ENCODE data around the gene KCTD8. TPM values are rescaled to one million over a fixed set of nuclear protein-coding genes. Genes with fewer than 3 reads are reported as not detected.
A peak's percentile ranks its signal among the peaks of the same experiment; 100 is the strongest.
"Not testable (repeated sequence)": the region's sequence is repeated elsewhere in the genome, so short reads cannot be mapped to it uniquely, and the experiment has no call there.

Gene KCTD8
- total RNA-seq, 1 donor from 2014 or later: 2.4 TPM

DNA sequence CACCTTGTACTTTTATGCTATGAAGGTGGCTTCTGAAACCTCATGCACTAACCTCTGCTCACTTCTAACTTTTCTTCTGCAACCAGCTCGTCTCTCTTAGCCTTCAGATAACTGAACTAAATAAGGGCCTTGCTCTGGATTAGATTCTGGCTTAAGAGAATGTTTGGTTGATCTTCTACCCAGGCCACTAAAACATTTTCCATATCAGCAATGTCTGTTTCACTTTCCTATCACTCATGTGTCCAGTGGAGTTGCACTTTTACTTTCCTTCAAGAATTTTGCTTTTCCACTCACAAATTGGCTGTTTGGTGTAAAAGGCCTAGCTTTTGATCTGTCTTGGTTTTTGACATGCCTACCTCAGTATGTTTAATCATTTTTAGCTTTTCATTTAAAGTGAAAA is 105.8 kb downstream of the KCTD8 start:
- DNase-seq (ENCODE audit: low spot score in 2 of 2) (no peak), FAIRE-seq (no peak)

DNA sequence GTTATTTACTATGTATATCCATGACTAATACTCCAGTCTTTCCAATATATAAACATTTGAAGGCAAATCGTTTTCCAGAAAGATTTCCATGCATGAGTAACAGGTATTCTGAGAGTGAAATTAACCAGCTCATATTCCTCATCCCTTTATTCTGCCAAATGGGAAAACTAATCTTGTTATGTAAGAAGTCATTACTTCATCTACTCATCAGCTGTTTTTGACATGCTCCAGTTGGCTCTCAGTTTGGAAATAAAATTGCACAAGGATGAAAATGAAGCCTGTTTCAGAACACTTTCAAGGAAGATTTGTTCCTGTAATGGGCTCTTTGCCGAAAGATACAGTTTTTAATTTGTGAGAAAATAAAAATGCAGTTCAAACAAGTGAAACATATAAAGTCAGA is 121.9 kb downstream of the KCTD8 start:
- no peak for DNase-seq (ENCODE audit: low spot score in 2 of 2)
- no peak for FAIRE-seq

DNA sequence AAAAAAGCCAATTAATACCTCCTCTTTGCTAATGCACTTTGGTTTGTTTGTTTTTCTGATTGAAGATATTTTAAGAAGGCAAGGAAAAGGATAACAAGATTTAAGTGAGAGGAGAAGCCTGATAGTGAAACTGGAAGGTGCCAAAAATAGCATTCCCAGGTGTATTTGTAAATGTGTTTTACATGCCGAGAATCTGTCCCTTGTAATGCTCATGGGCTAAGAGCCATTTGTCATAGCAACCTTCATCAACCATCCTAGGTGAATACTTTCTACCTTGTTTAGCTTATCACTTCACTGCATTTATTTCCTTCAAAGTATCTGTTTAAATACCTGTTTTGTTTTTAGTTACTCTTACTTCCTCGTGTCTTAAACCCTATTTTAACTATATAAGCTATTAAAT is 127.8 kb downstream of the KCTD8 start:
- FAIRE-seq (no peak), DNase-seq (ENCODE audit: low spot score in 2 of 2) (no peak)

DNA sequence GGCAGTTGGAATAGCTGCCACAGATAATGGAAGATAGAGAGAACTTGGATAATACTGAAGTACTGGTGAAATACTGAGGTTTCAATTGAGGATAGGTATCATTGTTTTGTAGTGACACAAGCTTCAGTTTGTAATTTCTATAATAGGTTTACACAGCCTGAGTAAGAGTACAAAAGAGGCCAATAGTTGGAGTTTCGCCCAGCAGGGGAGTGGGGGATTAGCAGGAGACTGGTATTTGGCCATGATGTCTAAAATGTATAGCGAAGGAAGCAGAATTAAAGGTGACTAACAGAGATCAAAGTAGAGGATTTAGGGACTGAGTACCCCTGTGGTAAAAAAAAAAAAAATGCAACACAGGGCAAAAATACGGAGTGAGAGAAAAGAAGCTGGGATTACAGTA is 129.5 kb downstream of the KCTD8 start:
- no peak for DNase-seq (ENCODE audit: low spot score in 2 of 2)
- FAIRE-seq: no peak

DNA sequence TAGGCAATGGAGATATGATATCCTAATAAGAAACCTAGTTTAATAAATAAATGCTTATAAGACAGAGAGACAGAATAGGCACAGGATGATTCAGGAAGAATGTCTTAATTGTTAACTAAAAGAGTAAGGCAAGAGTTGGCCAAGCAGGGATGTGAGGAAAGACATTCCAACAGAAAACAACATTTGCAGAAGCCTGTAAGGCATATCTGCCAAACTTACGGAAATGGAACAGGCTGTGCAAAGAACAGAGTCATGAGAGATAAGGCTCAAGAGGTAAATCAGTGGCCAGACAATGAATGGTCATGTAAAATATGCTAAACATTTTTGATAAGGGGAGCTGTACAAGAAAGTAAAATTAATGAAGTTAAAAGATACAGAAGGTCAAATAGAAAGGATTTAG is 134.9 kb downstream of the KCTD8 start:
- DNase-seq (ENCODE audit: low spot score in 2 of 2) (no peak), FAIRE-seq (no peak)

DNA sequence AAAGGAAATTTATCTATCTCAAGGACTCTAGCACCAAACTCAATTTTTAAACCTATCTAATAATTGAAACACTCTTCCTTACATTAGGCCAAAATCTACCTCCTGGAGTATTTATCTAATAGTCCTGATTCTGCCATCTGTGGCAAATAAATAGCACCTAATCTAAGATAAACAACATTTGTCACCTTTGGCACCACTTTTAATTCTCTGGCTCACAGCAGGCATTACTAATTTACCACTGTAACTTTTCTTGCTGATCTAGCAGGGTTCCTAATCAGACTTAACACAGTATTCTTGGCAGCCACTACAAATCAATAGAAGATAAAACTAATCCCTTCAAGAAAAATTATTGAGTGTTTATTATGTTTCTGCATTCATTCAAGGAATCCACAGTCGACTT is 161.1 kb downstream of the KCTD8 start:
- DNase-seq (ENCODE audit: low spot score in 2 of 2) (no peak), FAIRE-seq (no peak)

DNA sequence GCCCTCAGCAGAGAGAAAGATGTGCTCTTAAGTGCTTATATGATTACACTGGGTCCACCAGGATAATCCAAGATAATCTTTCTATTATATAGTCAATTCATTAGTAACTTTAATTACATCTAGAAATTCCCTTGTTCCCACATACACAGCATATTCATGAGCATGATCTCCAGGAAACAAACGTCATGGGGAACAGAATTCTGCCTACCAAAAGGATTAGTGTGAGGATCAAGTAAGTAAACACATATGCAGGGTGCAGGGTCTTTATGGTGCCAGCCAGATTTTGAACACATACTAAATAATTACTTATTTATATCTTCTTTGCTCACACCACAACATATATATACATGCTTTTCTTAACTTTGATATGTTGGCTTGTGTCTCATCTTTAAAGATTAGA is 169.1 kb downstream of the KCTD8 start:
- no peak for DNase-seq (ENCODE audit: low spot score in 2 of 2)
- no peak for FAIRE-seq

DNA sequence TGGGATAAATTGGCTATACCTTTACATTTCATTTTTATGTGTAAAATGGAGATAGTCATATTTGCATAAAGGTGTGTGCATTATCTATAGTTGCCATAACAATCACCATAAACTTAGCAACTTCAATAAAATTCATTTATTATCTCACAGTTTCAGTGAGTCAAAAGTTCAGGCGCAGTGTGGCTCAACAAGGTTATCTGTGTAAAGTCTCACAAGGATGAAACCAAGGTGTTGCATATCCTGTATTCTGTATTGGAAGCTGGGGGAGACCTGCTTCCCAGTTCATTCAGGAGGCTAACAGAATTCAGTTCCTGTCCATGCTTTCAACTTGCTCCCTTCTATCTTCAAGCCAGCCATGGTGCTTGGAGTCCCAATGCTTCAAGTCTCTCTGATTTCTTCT is 169.5 kb downstream of the KCTD8 start:
- no peak for DNase-seq (ENCODE audit: low spot score in 2 of 2)
- no peak for FAIRE-seq

DNA sequence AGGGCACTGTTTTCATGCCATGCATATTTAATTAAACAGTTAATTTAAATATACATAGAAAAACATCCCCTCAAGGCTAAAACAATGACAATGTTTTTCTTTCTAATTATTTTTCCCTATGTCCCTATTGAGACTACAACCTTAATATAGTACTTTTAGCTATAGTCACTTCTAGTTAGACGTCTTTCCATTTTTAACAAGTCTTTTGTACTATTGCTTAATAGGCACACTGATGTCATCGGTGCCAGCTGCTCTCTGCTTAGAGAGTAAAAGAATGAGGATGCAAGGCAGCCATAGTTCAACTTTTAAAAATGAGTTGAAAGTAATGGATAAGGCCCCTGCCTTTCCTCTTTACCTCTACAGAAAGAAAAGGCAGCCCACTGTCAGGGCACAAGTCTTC is 191.1 kb downstream of the KCTD8 start:
- no peak for FAIRE-seq
- DNase-seq (ENCODE audit: low spot score in 2 of 2): no peak

DNA sequence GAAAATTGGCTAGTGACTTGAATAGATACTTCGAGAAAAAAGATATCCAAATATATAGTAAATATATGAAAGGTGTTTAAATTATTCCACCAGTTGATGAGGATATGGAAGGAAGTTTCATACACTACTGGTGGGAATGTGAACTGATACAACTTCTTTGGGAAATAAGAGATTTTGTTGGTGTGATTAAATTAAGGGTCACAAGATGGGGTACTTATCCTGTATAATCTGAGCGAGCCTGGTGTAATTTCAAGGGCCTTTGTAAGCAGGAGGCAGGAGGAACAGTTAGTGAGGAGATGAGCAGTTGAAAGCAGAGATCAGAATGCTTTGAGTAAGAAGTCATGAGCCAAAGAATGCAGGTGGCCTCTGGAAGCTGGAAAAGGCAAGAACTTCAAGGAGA is 192.2 kb downstream of the KCTD8 start:
- no peak for DNase-seq (ENCODE audit: low spot score in 2 of 2)
- peak; percentile 10 for FAIRE-seq

DNA sequence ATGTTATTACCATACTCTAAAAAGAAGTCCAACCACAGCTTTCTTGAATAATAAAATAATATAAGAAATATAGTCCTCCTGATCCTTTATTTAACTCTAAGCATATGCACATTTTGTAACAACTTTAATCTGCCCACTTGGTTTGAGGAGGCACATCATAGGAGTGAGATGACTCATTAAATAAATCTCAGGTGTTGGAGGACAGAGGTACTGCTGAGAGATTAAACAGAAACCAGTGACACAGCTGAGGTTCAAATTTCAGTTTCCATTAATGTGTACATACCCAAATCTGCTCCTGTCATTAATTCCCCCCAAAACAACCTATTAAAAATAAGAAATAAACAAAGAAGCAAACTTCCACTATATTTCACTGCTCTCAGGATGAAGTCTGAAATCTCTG is 211.0 kb downstream of the KCTD8 start:
- no peak for DNase-seq (ENCODE audit: low spot score in 2 of 2)

DNA sequence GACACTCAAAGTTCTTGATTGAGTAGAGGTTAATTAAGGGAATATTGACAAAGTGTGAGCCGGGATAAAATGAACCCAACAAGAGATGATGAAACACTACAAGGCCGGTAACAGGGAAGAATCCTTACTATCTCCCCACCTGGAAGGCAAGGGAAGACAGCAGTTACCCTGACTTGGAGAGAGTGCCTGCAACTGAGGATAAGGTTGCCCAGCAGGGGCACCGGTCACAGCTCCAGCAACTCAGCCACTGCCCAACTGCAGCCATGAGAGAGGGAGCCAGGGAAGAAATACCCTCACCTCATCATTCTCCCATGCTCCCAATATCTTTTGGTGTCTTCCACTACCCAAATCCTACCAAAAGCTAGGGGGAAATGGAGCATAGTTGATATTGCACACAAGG is 212.7 kb downstream of the KCTD8 start:
- no peak for FAIRE-seq
- no peak for DNase-seq (ENCODE audit: low spot score in 2 of 2)

More for the DNA sequence above, 211.0 kb downstream of the KCTD8 start:
- FAIRE-seq: no peak

DNA sequence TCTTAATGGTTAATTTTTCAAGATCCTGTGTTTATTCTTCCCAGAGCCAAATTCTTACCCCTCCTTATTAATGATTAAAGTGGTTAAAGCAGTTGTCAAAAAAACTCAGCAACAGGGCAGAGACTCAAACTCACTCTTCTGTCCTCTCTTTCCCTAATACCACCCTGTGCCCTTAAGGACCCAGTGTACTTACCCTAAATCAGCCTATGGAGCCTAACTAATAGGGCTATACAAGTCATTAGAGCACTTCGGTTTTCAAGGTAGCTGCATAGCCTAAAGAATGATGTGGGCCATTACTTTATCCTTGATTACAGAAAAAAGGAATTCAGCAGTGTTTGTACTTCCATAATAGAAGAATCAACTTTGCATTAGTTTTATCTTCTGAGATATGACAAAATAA is 216.3 kb downstream of the KCTD8 start:
- DNase-seq (ENCODE audit: low spot score in 2 of 2): no peak
- FAIRE-seq: no peak

DNA sequence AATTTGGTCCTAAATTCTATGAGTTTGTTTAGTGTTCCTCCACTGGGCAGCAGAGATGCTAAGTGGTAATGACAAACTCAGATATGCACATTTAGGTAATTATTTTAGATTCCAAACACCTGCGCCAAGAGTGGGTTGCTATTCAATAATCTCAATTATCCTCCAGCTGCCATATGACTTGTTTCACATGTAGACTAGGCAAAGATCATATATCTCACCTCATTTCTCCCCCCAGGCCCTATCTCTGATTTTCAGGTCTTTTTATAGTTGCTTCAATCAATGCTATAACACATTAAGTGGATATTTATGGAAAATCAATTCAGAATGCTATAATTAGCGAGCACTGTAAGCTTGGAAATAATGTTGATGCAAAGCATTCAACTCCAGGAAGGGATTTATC is 217.6 kb downstream of the KCTD8 start:
- DNase-seq (ENCODE audit: low spot score in 2 of 2) (no peak), FAIRE-seq (no peak)

DNA sequence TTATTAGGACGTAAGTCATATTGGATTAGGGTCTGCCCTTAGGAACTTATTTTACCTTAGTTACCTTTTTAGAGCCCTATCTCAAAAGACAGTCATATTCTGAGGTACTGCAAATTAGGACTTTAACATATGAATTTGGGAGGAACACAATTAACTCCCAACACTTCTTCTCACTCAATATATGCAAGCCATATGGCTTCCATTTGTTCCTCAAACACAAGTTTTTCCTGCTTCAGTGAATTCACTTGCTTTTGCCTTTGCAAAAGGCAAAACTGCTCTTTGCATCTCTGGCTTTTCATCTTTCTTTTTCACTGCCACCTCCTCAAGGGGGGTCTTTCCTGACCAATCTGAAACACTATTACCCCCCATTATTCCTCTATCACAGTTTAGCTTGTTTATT is 220.3 kb downstream of the KCTD8 start:
- no peak for DNase-seq (ENCODE audit: low spot score in 2 of 2)
- no peak for FAIRE-seq

DNA sequence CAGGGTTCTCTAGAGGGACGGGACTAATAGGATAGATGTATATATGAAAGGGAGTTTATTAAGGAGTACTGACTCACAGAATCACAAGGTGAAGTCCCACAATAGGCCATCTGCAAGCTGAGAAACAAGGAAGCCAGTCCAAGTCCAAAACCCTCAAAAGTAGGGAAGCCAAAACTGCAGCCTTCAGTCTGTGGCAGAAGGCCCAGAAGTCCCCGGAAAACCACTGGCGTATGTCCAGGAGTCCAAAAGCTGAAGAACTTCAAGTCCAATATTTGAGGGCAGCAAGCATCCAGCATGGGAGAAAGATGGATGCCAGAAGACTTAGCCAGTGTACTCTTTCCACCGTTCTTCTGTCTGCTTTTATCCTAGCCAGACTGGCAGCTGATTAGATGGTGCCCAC is 227.2 kb downstream of the KCTD8 start:
- FAIRE-seq: no peak

DNA sequence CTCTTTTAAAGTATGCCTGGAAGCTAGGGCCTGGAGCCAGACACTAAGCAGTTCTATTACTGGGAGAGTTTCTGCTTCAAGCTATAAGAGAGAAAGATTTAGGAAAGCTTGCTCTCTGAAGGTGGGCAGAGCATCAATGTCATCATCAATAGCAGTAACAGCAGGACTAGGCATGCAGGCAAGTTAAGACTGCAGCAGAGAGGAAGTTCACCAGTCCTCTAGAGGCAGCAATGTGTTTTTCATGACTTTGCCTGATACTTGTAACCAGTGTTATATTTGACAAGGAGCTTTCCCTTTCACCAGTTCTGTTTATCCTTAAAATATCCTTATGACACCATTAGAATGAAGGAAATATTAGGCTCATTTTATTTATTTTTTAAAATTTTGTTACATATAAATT is 237.9 kb downstream of the KCTD8 start:
- FAIRE-seq: no peak
- DNase-seq (ENCODE audit: low spot score in 2 of 2): no peak

More for the DNA sequence above, 227.2 kb downstream of the KCTD8 start:
- DNase-seq (ENCODE audit: low spot score in 2 of 2): no peak

DNA sequence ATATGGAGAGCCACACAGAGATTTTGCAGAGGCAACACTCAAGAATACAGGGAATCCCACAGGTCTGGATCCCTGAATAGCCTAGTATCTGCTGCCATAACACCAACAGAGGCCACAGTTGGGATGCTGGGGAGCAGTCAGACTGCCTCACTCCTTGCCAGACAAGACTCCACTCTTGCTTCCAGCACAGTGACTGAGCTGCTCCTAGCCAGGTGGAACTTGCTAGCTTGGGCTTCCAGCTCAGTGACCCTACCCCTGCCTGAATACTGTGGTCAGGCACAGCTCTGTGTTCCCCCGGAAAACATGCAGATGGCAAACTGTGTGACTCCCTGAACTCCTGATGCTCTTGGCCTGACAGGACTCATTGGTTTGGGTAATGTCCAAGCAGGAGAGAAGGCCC is 251.8 kb downstream of the KCTD8 start:
- DNase-seq (ENCODE audit: low spot score in 2 of 2) (no peak), FAIRE-seq (no peak)

DNA sequence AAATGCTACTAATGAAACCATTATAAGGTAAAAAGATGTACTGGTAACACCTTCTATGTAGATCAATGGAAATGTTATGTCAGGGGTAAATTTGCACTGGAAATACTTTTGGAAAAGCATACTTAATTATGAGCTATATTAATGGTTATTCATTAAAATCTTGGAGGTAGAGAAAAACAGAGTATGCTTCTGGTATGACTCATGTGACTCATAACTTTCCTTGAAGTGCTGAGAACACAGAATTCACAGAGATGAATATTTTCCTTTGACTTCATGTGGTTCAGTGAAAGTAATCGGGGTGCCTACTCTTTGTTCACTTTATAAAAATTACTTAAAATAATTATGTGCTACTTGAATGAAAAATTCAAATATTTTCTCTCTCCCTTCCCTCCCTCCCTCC is 254.2 kb downstream of the KCTD8 start:
- DNase-seq (ENCODE audit: low spot score in 2 of 2) (no peak), FAIRE-seq (no peak)

DNA sequence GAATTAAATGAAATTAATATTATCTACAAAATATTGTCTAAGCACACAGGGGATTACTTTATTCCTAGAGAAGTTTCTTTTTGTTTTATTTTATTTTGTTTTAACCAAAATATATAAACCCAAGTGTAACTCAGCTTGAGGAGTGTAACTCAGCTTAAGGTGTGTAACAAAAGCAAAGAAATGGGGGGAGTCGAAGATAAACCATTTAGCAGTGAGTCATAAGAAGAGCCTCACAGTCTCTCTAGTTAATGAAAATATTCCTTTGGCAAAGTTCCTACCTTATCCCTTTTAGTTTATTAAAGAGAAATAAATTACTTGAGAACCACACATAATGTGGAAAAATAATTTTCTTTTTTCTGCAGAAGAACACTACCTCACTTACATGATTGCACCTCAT is 261.8 kb downstream of the KCTD8 start:
- FAIRE-seq (no peak), DNase-seq (ENCODE audit: low spot score in 2 of 2) (no peak)

DNA sequence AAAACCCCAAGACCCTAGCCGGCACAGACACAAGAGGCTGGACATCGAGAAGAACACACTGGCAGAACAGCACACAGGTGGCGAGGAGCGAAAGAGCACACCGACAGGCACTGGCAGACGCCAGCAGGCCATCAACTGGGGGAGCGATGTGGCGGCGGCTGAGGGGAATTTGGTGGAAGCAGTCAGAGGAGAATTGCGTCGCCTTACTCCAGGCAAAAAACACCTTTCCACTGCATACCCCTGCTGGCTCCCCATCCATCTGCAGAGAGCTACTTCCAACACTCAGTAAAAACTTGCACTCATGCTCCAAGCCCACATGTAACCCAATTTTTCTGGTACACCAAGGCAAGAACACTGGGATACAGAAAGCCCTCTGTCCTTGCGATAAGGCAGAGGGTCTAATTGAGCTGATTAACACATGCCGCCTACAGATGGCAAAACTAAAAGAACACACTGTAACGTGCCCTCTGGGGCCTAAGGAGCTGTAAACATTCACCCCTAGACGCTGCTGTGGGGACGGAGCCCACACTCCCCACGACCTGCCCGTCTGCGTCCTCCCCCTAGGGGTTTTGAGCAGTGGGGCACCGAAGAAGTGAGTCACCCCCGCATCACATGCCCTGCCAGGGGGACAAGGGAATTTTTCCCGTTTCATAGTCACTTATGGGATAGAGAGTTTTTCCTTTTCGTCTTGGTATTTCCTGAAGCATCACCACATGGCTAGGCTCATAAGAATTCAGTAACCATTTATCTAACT is 262.3 kb downstream of the KCTD8 start:
- no peak for FAIRE-seq
- DNase-seq (ENCODE audit: low spot score in 2 of 2): no peak

DNA sequence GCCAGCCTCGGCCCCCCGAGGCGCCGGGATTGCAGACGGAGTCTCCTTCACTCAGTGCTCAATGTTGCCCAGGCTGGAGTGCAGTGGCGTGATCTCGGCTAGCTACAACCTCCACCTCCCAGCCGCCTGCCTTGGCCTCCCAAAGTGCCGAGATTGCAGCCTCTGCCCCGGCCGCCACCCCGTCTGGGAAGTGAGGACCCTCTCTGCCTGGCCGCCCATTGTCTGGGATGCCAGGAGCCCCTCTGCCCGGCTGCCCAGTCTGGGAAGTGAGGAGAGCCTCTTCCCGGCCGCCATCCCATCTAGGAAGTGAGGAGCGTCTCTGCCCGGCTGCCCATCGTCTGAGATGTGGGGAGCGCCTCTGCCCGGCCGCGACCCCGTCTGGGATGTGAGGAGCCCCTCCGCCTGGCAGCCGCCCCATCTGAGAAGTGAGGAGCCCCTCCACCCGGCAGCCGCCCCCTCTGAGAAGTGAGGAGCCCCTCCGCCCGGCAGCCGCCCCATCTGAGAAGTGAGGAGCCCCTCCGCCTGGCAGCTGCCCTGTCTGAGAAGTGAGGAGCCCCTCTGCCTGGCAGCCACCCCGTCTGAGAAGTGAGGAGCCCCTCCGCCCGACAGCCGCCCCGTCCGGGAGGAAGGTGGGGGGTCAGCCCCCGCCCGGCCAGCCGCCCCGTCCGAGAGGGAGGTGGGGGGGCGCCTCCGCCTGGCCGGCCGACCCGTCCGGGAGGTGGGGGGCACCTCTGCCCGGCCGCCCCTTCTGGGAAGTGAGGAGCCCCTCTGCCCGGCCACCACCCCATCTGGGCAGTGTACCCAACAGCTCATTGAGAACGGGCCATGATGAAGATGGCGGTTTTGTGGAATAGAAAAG is 266.9 kb downstream of the KCTD8 start:
- not testable (repeated sequence) for FAIRE-seq; DNase-seq (ENCODE audit: low spot score in 2 of 2)
